ENCODE measurements around the gene ADGRL1.
"Not testable (repeated sequence)": the region's sequence is repeated elsewhere in the genome, so short reads cannot be mapped to it uniquely, and the experiment has no call there.

ADGRL1 gene

GRCh38 chr19:14244393-14244792 is 38.4 kb upstream of the ADGRL1 start:
- not testable (repeated sequence) for H3K27me3 ChIP-seq (ENCODE audit: control insufficient read depth, insufficient read depth, low read length); H3K36me3 ChIP-seq (ENCODE audit: control insufficient read depth, insufficient read depth, low read length); H3K4me3 ChIP-seq (ENCODE audit: low read depth, low read length); H3K9ac ChIP-seq (ENCODE audit: low read depth, low read length); H3K9me3 ChIP-seq (ENCODE audit: control insufficient read depth, insufficient read depth, low read length); H3K4me1 ChIP-seq (ENCODE audit: control insufficient read depth, insufficient read depth, low read length)

- H3K36me3 ChIP-seq (ENCODE audit: control insufficient read depth, insufficient read depth, low read length); H3K4me1 ChIP-seq (ENCODE audit: control insufficient read depth, insufficient read depth, low read length); H3K4me3 ChIP-seq (ENCODE audit: low read depth, low read length); H3K9me3 ChIP-seq (ENCODE audit: control insufficient read depth, insufficient read depth, low read length); H3K9ac ChIP-seq (ENCODE audit: low read depth, low read length); H3K27me3 ChIP-seq (ENCODE audit: control insufficient read depth, insufficient read depth, low read length): not testable (repeated sequence)
Observed at GRCh38 chr19:14243718-14244117, 37.7 kb upstream of the ADGRL1 start.

- Histone ChIP-seq H3K9ac (ENCODE audit: low read depth, low read length) (no peak overlapping the region), H3K4me3 (ENCODE audit: low read depth, low read length) (no peak overlapping the region), H3K9me3 (ENCODE audit: control insufficient read depth, insufficient read depth, low read length) (no peaks in the 10 kb centered on the region), H3K27me3 (ENCODE audit: control insufficient read depth, insufficient read depth, low read length) (no peaks in the 10 kb centered on the region), H3K4me1 (ENCODE audit: control insufficient read depth, insufficient read depth, low read length) (no peaks in the 10 kb centered on the region), H3K36me3 (ENCODE audit: control insufficient read depth, insufficient read depth, low read length) (no peaks in the 10 kb centered on the region)
Observed at GRCh38 chr19:14237014-14237941, 31.3 kb upstream of the ADGRL1 start.

GRCh38 chr19:14232945-14233344 is 27.0 kb upstream of the ADGRL1 start:
- not testable (repeated sequence) for H3K9me3 ChIP-seq (ENCODE audit: control insufficient read depth, insufficient read depth, low read length); H3K36me3 ChIP-seq (ENCODE audit: control insufficient read depth, insufficient read depth, low read length); H3K9ac ChIP-seq (ENCODE audit: low read depth, low read length); H3K4me1 ChIP-seq (ENCODE audit: control insufficient read depth, insufficient read depth, low read length); H3K27me3 ChIP-seq (ENCODE audit: control insufficient read depth, insufficient read depth, low read length); H3K4me3 ChIP-seq (ENCODE audit: low read depth, low read length)

GRCh38 chr19:14228446-14229071 is 22.6 kb upstream of the ADGRL1 start:
- H3K9me3 ChIP-seq (ENCODE audit: control insufficient read depth, insufficient read depth, low read length); H3K36me3 ChIP-seq (ENCODE audit: control insufficient read depth, insufficient read depth, low read length); H3K4me1 ChIP-seq (ENCODE audit: control insufficient read depth, insufficient read depth, low read length); H3K4me3 ChIP-seq (ENCODE audit: low read depth, low read length); H3K9ac ChIP-seq (ENCODE audit: low read depth, low read length); H3K27me3 ChIP-seq (ENCODE audit: control insufficient read depth, insufficient read depth, low read length): not testable (repeated sequence)

GRCh38 chr19:14226498-14226897 is 20.5 kb upstream of the ADGRL1 start:
- not testable (repeated sequence) for H3K9ac ChIP-seq (ENCODE audit: low read depth, low read length); H3K36me3 ChIP-seq (ENCODE audit: control insufficient read depth, insufficient read depth, low read length); H3K4me3 ChIP-seq (ENCODE audit: low read depth, low read length); H3K27me3 ChIP-seq (ENCODE audit: control insufficient read depth, insufficient read depth, low read length); H3K4me1 ChIP-seq (ENCODE audit: control insufficient read depth, insufficient read depth, low read length); H3K9me3 ChIP-seq (ENCODE audit: control insufficient read depth, insufficient read depth, low read length)

- no peak overlapping the region for H3K9ac ChIP-seq (ENCODE audit: low read depth, low read length)
- no peak overlapping the region for H3K4me3 ChIP-seq (ENCODE audit: low read depth, low read length)
- no peaks in the 10 kb centered on the region for H3K36me3 ChIP-seq (ENCODE audit: control insufficient read depth, insufficient read depth, low read length)
- H3K9me3 ChIP-seq (ENCODE audit: control insufficient read depth, insufficient read depth, low read length), result no peaks in the 10 kb centered on the region
- no peaks in the 10 kb centered on the region for H3K4me1 ChIP-seq (ENCODE audit: control insufficient read depth, insufficient read depth, low read length)
- no peaks in the 10 kb centered on the region for H3K27me3 ChIP-seq (ENCODE audit: control insufficient read depth, insufficient read depth, low read length)
Observed at GRCh38 chr19:14222886-14223285, 16.9 kb upstream of the ADGRL1 start.

GRCh38 chr19:14221345-14221744 is 15.4 kb upstream of the ADGRL1 start:
- H3K9me3 ChIP-seq (ENCODE audit: control insufficient read depth, insufficient read depth, low read length); H3K36me3 ChIP-seq (ENCODE audit: control insufficient read depth, insufficient read depth, low read length); H3K4me1 ChIP-seq (ENCODE audit: control insufficient read depth, insufficient read depth, low read length); H3K9ac ChIP-seq (ENCODE audit: low read depth, low read length); H3K27me3 ChIP-seq (ENCODE audit: control insufficient read depth, insufficient read depth, low read length): not testable (repeated sequence)
- peak overlapping the region; percentile 6 for H3K4me3 ChIP-seq (ENCODE audit: low read depth, low read length)

- no peaks in the 10 kb centered on the region for H3K4me1 ChIP-seq (ENCODE audit: control insufficient read depth, insufficient read depth, low read length)
Observed at GRCh38 chr19:14218620-14219330, 12.8 kb upstream of the ADGRL1 start.

GRCh38 chr19:14217886-14218285 is 11.9 kb upstream of the ADGRL1 start:
- not testable (repeated sequence) for H3K9me3 ChIP-seq (ENCODE audit: control insufficient read depth, insufficient read depth, low read length); H3K27me3 ChIP-seq (ENCODE audit: control insufficient read depth, insufficient read depth, low read length); H3K36me3 ChIP-seq (ENCODE audit: control insufficient read depth, insufficient read depth, low read length); H3K9ac ChIP-seq (ENCODE audit: low read depth, low read length); H3K4me3 ChIP-seq (ENCODE audit: low read depth, low read length); H3K4me1 ChIP-seq (ENCODE audit: control insufficient read depth, insufficient read depth, low read length)

More at GRCh38 chr19:14218620-14219330, 12.8 kb upstream of the ADGRL1 start:
- Histone ChIP-seq H3K27me3 (ENCODE audit: control insufficient read depth, insufficient read depth, low read length) (no peaks in the 10 kb centered on the region), H3K36me3 (ENCODE audit: control insufficient read depth, insufficient read depth, low read length) (no peaks in the 10 kb centered on the region), H3K4me3 (ENCODE audit: low read depth, low read length) (no peak overlapping the region), H3K9ac (ENCODE audit: low read depth, low read length) (no peak overlapping the region), H3K9me3 (ENCODE audit: control insufficient read depth, insufficient read depth, low read length) (no peaks in the 10 kb centered on the region)

GRCh38 chr19:14214580-14214979 is 8.6 kb upstream of the ADGRL1 start:
- H3K4me3 ChIP-seq (ENCODE audit: low read depth, low read length), result no peak overlapping the region
- H3K4me1 ChIP-seq (ENCODE audit: control insufficient read depth, insufficient read depth, low read length), result no peaks in the 10 kb centered on the region
- H3K27me3 ChIP-seq (ENCODE audit: control insufficient read depth, insufficient read depth, low read length), result no peaks in the 10 kb centered on the region
- no peaks in the 10 kb centered on the region for H3K9me3 ChIP-seq (ENCODE audit: control insufficient read depth, insufficient read depth, low read length)
- no peaks in the 10 kb centered on the region for H3K36me3 ChIP-seq (ENCODE audit: control insufficient read depth, insufficient read depth, low read length)
- H3K9ac ChIP-seq (ENCODE audit: low read depth, low read length), result no peak overlapping the region

- H3K4me1 ChIP-seq (ENCODE audit: control insufficient read depth, insufficient read depth, low read length); H3K9me3 ChIP-seq (ENCODE audit: control insufficient read depth, insufficient read depth, low read length); H3K36me3 ChIP-seq (ENCODE audit: control insufficient read depth, insufficient read depth, low read length); H3K9ac ChIP-seq (ENCODE audit: low read depth, low read length); H3K27me3 ChIP-seq (ENCODE audit: control insufficient read depth, insufficient read depth, low read length): not testable (repeated sequence)
- H3K4me3 ChIP-seq (ENCODE audit: low read depth, low read length), result peak overlapping the region; percentile 46
Observed at GRCh38 chr19:14210182-14210581, 4.2 kb upstream of the ADGRL1 start.

All from iPS-15b (cell line).